H9 (cell line): Measurements from ENCODE around the gene ARHGAP24. TPM values are rescaled to one million over a fixed set of nuclear protein-coding genes. Genes with fewer than 3 reads are reported as not detected.

Experiments used
- DNase-seq: peaks from one replicate; pipeline ENCODE4 v3.0.0-alpha.2; 2017
- H2AFZ ChIP-seq: one replicate; pipeline ENCODE4 v1.6.1; 2013; ENCODE audit warnings: mild to moderate bottlenecking, low read length, control low read depth, moderate library complexity
- H2AK5ac ChIP-seq: 2 replicates; pipeline ENCODE4 v1.6.1; 2013; ENCODE audit warnings: low read length, control low read depth, mixed read lengths; ENCODE audit not compliant: insufficient read length
- H2BK120ac ChIP-seq: one replicate; pipeline ENCODE4 v1.6.1; 2013; ENCODE audit warnings: low read depth, mild to moderate bottlenecking, low read length, control low read depth, inconsistent platforms; ENCODE audit not compliant: poor library complexity, severe bottlenecking
- H2BK12ac ChIP-seq: 2 replicates; pipeline ENCODE4 v1.6.1; 2013; ENCODE audit warnings: low read length, control low read depth, mixed read lengths, low read depth; ENCODE audit not compliant: insufficient read length
- H2BK15ac ChIP-seq: 2 replicates; pipeline ENCODE4 v1.6.1; 2013; ENCODE audit warnings: low read depth, low read length, control low read depth
- H2BK20ac ChIP-seq: one replicate; pipeline ENCODE4 v1.6.1; 2013; ENCODE audit warnings: low read depth, mild to moderate bottlenecking, low read length, control low read depth, inconsistent platforms; ENCODE audit not compliant: poor library complexity, severe bottlenecking
- H2BK5ac ChIP-seq: 2 replicates; pipeline ENCODE4 v1.6.1; 2013; ENCODE audit warnings: low read length, control low read depth, mixed read lengths; ENCODE audit not compliant: insufficient read length
- H3K14ac ChIP-seq: 2 replicates; pipeline ENCODE4 v1.6.1; 2013; ENCODE audit warnings: low read length, control low read depth; ENCODE audit not compliant: insufficient read depth
- H3K18ac ChIP-seq: 2 replicates; pipeline ENCODE4 v1.6.1; 2013; ENCODE audit warnings: low read depth, mild to moderate bottlenecking, mixed read lengths, low read length, control low read depth; ENCODE audit not compliant: insufficient read length
- H3K23ac ChIP-seq: 2 replicates; pipeline ENCODE4 v1.6.1; 2013; ENCODE audit warnings: low read length, control low read depth, mixed read lengths, low read depth; ENCODE audit not compliant: insufficient read length
- H3K23me2 ChIP-seq: 2 replicates; pipeline ENCODE4 v1.6.1; 2013; ENCODE audit warnings: low read depth, mild to moderate bottlenecking, mixed read lengths, low read length, control low read depth; ENCODE audit not compliant: insufficient read length, poor library complexity, severe bottlenecking
- H3K27ac ChIP-seq: 2 replicates; pipeline ENCODE4 v1.5.1; 2013; ENCODE audit warnings: low read length, control low read depth, mixed read lengths, low read depth; ENCODE audit not compliant: insufficient read length
- H3K27me3 ChIP-seq: 2 replicates; pipeline ENCODE4 v1.6.1; 2013; ENCODE audit warnings: low read length, control low read depth, inconsistent platforms; ENCODE audit not compliant: insufficient read depth
- H3K4ac ChIP-seq: 2 replicates; pipeline ENCODE4 v1.6.1; 2013; ENCODE audit warnings: low read depth, mild to moderate bottlenecking, control low read depth, inconsistent platforms, low read length, moderate library complexity
- H3K4me1 ChIP-seq: 2 replicates; pipeline ENCODE4 v1.6.1; 2013; ENCODE audit warnings: low read length, control low read depth, inconsistent platforms; ENCODE audit not compliant: insufficient read depth
- H3K4me2 ChIP-seq: 2 replicates; pipeline ENCODE4 v1.6.1; 2013; ENCODE audit warnings: low read length, control low read depth, mixed read lengths; ENCODE audit not compliant: insufficient read length, insufficient read depth
- H3K56ac ChIP-seq: 2 replicates; pipeline ENCODE4 v1.6.1; 2013; ENCODE audit warnings: low read depth, mild to moderate bottlenecking, mixed read lengths, low read length, control low read depth; ENCODE audit not compliant: insufficient read length
- H3K79me1 ChIP-seq: 2 replicates; pipeline ENCODE4 v1.6.1; 2013; ENCODE audit warnings: low read depth, mild to moderate bottlenecking, moderate library complexity, low read length, control low read depth, inconsistent platforms; ENCODE audit not compliant: insufficient read depth, poor library complexity, severe bottlenecking
- H3K79me2 ChIP-seq: 2 replicates; pipeline ENCODE4 v1.6.1; 2013; ENCODE audit warnings: low read length, control low read depth, inconsistent platforms; ENCODE audit not compliant: insufficient read depth
- H3K9ac ChIP-seq: 2 replicates; pipeline ENCODE4 v1.6.1; 2013; ENCODE audit warnings: low read length, control low read depth, mixed read lengths; ENCODE audit not compliant: insufficient read length; ENCODE audit errors: extremely low read depth
- H3K9me3 ChIP-seq: one replicate; pipeline ENCODE4 v1.6.1; 2013; ENCODE audit warnings: low read depth, low read length, inconsistent platforms; ENCODE audit not compliant: control insufficient read depth
- H3T11ph ChIP-seq: one replicate; pipeline ENCODE4 v1.6.1; 2013; ENCODE audit warnings: mild to moderate bottlenecking, low read length, control low read depth, inconsistent platforms
- H4K20me1 ChIP-seq: one replicate; pipeline ENCODE4 v1.6.1; 2013; ENCODE audit not compliant: control insufficient read depth, insufficient read length, insufficient read depth
- H4K5ac ChIP-seq: 2 replicates; pipeline ENCODE4 v1.6.1; 2013; ENCODE audit warnings: low read depth, mild to moderate bottlenecking, mixed read lengths, low read length, control low read depth; ENCODE audit not compliant: insufficient read length
- H4K8ac ChIP-seq: replicated peaks from 2 replicates; pipeline ENCODE4 v1.6.1; 2013; ENCODE audit warnings: low read length, control low read depth, mixed read lengths, low read depth; ENCODE audit not compliant: insufficient read length
- H4K91ac ChIP-seq: 2 replicates; pipeline ENCODE4 v1.6.1; 2013; ENCODE audit warnings: low read depth, mild to moderate bottlenecking, moderate library complexity, mixed read lengths, low read length, control low read depth; ENCODE audit not compliant: insufficient read length
- H3K27ac Mint-ChIP-seq, 3 experiments: 2 replicates in 2 of 3; 3 replicates in 1 of 3; pipeline ENCODE4 v1.8.0; 2020 to 2021; ENCODE audit warnings: mixed read lengths in 3 of 3, mild to moderate bottlenecking in 1 of 3, moderate library complexity in 1 of 3
- H3K27me3 Mint-ChIP-seq: 2 replicates; pipeline ENCODE4 v1.8.0; 2021; ENCODE audit warnings: low read depth, mild to moderate bottlenecking, moderate library complexity, mixed read lengths
- H3K36me3 Mint-ChIP-seq, 3 experiments: 2 replicates in 2 of 3; 3 replicates in 1 of 3; pipeline ENCODE4 v1.8.0; 2020 to 2021; ENCODE audit warnings: low read depth in 3 of 3, mixed read lengths in 3 of 3; ENCODE audit not compliant: insufficient read depth in 1 of 3
- H3K4me1 Mint-ChIP-seq, 2 experiments: 2 replicates each; pipeline ENCODE4 v1.8.0; 2020; ENCODE audit warnings: mixed read lengths in 2 of 2
- H3K4me3 Mint-ChIP-seq, 2 experiments: 2 replicates in 1 of 2; 3 replicates in 1 of 2; pipeline ENCODE4 v1.8.0; 2020 to 2021; ENCODE audit warnings: mild to moderate bottlenecking in 2 of 2, mixed read lengths in 2 of 2, moderate library complexity in 1 of 2
- H3K9me3 Mint-ChIP-seq, 2 experiments: 2 replicates in 1 of 2; 3 replicates in 1 of 2; pipeline ENCODE4 v1.8.0; 2020; ENCODE audit warnings: mild to moderate bottlenecking in 2 of 2, mixed read lengths in 2 of 2, moderate library complexity in 1 of 2
- WGBS: extraction: QIAGEN DNeasy Blood & Tissue Kit; methylation state at CpG from one replicate; pipeline ENCODE4 v1.1.7; 2013; ENCODE audit warnings: missing lambda C conversion rate, low lambda C conversion rate, mixed read lengths; ENCODE audit not compliant: insufficient read length; ENCODE audit errors: extremely low coverage; 5-methylcytosine and 5-hydroxymethylcytosine counted together
- total RNA-seq: library from RNA; stranded (reverse); gene quantifications from 2 replicates; pipeline ENCODE4 v1.2.1, GENCODE V29; 2021
- TF ChIP-seq, protein P1 (sequence below): fragments of 200-600 bp; sonication (generic); conservative IDR thresholded peaks from 3 replicates; pipeline ENCODE4 v1.8.0; 2021; ENCODE audit warnings: antibody characterized with exemption, mild to moderate bottlenecking

ARHGAP24 gene
- total RNA-seq, 1 experiment from 2014 or later, result 0.37 TPM

GRCh38 chr4:85736571-85736970, 261.6 kb downstream of the ARHGAP24 start:
- H4K8ac ChIP-seq, result no peak overlapping the region
- Mint-ChIP-seq H3K36me3 (no peaks in the 10 kb centered on the region), H3K4me1 (peaks cover 7 to 8% of the 10 kb centered on the region in 2 experiments), H3K9me3 (no peaks in the 10 kb centered on the region), H3K27ac (no peak overlapping the region), H3K4me3 (no peak overlapping the region), H3K27me3 (no peaks in the 10 kb centered on the region)
- no peak overlapping the region for H3K4ac ChIP-seq
- H4K5ac ChIP-seq, result no peak overlapping the region
- no peaks in the 10 kb centered on the region for H3K27me3 ChIP-seq
- H2BK5ac ChIP-seq, result no peak overlapping the region
- H2BK15ac ChIP-seq, result no peak overlapping the region
- no peaks in the 10 kb centered on the region for H3K79me2 ChIP-seq
- H4K91ac ChIP-seq, result no peak overlapping the region
- H3K79me1 ChIP-seq, result no peaks in the 10 kb centered on the region
- H3K9me3 ChIP-seq, result no peaks in the 10 kb centered on the region
- no peak overlapping the region for H2BK12ac ChIP-seq
- no peaks in the 10 kb centered on the region for H3K23me2 ChIP-seq
- H2BK20ac ChIP-seq, result no peak overlapping the region
- no peak overlapping the region for H3T11ph ChIP-seq
- H3K56ac ChIP-seq, result no peak overlapping the region
- H4K20me1 ChIP-seq, result no peaks in the 10 kb centered on the region
- H2AFZ ChIP-seq, result no peak overlapping the region
- H3K4me1 ChIP-seq, result no peaks in the 10 kb centered on the region; the same call in 1 of the 2 replicates
- H3K14ac ChIP-seq, result no peak overlapping the region
- H2BK120ac ChIP-seq, result no peak overlapping the region
- DNase-seq, result no peak
- no peak overlapping the region for H3K9ac ChIP-seq
- no peak overlapping the region for H3K18ac ChIP-seq
- TF ChIP-seq, protein P1, sequence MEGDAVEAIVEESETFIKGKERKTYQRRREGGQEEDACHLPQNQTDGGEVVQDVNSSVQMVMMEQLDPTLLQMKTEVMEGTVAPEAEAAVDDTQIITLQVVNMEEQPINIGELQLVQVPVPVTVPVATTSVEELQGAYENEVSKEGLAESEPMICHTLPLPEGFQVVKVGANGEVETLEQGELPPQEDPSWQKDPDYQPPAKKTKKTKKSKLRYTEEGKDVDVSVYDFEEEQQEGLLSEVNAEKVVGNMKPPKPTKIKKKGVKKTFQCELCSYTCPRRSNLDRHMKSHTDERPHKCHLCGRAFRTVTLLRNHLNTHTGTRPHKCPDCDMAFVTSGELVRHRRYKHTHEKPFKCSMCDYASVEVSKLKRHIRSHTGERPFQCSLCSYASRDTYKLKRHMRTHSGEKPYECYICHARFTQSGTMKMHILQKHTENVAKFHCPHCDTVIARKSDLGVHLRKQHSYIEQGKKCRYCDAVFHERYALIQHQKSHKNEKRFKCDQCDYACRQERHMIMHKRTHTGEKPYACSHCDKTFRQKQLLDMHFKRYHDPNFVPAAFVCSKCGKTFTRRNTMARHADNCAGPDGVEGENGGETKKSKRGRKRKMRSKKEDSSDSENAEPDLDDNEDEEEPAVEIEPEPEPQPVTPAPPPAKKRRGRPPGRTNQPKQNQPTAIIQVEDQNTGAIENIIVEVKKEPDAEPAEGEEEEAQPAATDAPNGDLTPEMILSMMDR, result no peak
- no peak overlapping the region for H3K23ac ChIP-seq
- H2AK5ac ChIP-seq, result no peak overlapping the region
- H3K27ac ChIP-seq, result no peak overlapping the region
- no peak overlapping the region for H3K4me2 ChIP-seq
- no CpG with 5 or more reads among the region's 2 CpGs for WGBS
